ENCODE data around the gene CFAP77.

GRCh38 chr9:132504488-132504887 is 94.5 kb downstream of the CFAP77 start:
- no peak for TF ChIP-seq YY1 (IDR thresholded peaks at IDR 0.05; ENCODE audit: insufficient read depth, insufficient read length)
- TF ChIP-seq ZNF274 (IDR thresholded peaks at IDR 0.05; ENCODE audit: low read depth, low read length): no peak

Measured in NT2/D1 (cell line).